RWPE2 (cell line): ENCODE measurements around the gene CAMK2G.

ENCODE experiments used
- ATAC-seq: fragments of 200-7000 bp; cut with Tn5 transposase; 3 replicates; pipeline ENCODE4 v1.9.1; 2021; ENCODE audit warnings: low read depth
- DNase-seq: peaks from one replicate; pipeline ENCODE4 v3.0.0-alpha.2; 2020; ENCODE audit warnings: low spot score
- H3K27ac ChIP-seq: fragments of 450-650 bp; 2 replicates; pipeline ENCODE4 v1.5.1; 2017; ENCODE audit warnings: mild to moderate bottlenecking; ENCODE audit not compliant: poor library complexity, severe bottlenecking
- H3K27me3 ChIP-seq: fragments of 250-450 bp; sonication (Bioruptor Pico); 2 replicates; pipeline ENCODE4 v1.5.1; 2021; ENCODE audit warnings: mild to moderate bottlenecking, moderate library complexity; ENCODE audit not compliant: insufficient read depth, poor library complexity, severe bottlenecking
- H3K36me3 ChIP-seq: fragments of 250-450 bp; sonication (Bioruptor Pico); 2 replicates; pipeline ENCODE4 v1.5.1; 2020; ENCODE audit warnings: low read depth, mild to moderate bottlenecking, moderate library complexity
- H3K4me1 ChIP-seq: fragments of 250-450 bp; sonication (Bioruptor Pico); 2 replicates; pipeline ENCODE4 v1.5.1; 2021; ENCODE audit warnings: mild to moderate bottlenecking, moderate library complexity; ENCODE audit not compliant: insufficient read depth, poor library complexity, severe bottlenecking
- H3K4me3 ChIP-seq: fragments of 250-450 bp; sonication (Bioruptor Pico); 2 replicates; pipeline ENCODE4 v1.5.1; 2021; ENCODE audit warnings: mild to moderate bottlenecking, moderate library complexity; ENCODE audit not compliant: severe bottlenecking
- H3K9me3 ChIP-seq: fragments of 250-450 bp; sonication (Bioruptor Pico); 2 replicates; pipeline ENCODE4 v1.5.1; 2021; ENCODE audit warnings: mild to moderate bottlenecking, moderate library complexity; ENCODE audit not compliant: severe bottlenecking
- CTCF ChIP-seq: fragments of 450-650 bp; IDR thresholded peaks from one replicate; pipeline ENCODE4 v1.5.1; 2017; ENCODE audit warnings: mild to moderate bottlenecking, moderate library complexity; ENCODE audit not compliant: poor library complexity, severe bottlenecking

Gene CAMK2G

GRCh38 chr10:73867871-73868631 is 6.3 kb downstream of the CAMK2G start:
- no peak for ATAC-seq
- Histone ChIP-seq H3K36me3 (peaks cover 34% of the 10 kb centered on the region), H3K27ac (no peak overlapping the region), H3K4me1 (peaks cover 3% of the 10 kb centered on the region), H3K9me3 (no peaks in the 10 kb centered on the region), H3K27me3 (no peaks in the 10 kb centered on the region), H3K4me3 (no peak overlapping the region)
- no peak for TF ChIP-seq CTCF
- DNase-seq, result no peak

- Histone ChIP-seq H3K4me3 (no peak overlapping the region), H3K36me3 (peaks cover 31% of the 10 kb centered on the region), H3K27ac (no peak overlapping the region), H3K4me1 (peaks cover 3% of the 10 kb centered on the region), H3K9me3 (no peaks in the 10 kb centered on the region), H3K27me3 (no peaks in the 10 kb centered on the region)
- no peak for DNase-seq
- no peak for ATAC-seq
- TF ChIP-seq CTCF, result no peak
These were observed 7.1 kb downstream of the CAMK2G start for GRCh38 chr10:73867126-73867807.

GRCh38 chr10:73866621-73867020 is 7.7 kb downstream of the CAMK2G start:
- Histone ChIP-seq H3K9me3 (no peaks in the 10 kb centered on the region), H3K36me3 (peaks cover 25% of the 10 kb centered on the region), H3K27me3 (no peaks in the 10 kb centered on the region), H3K27ac (no peak overlapping the region), H3K4me1 (no peaks in the 10 kb centered on the region), H3K4me3 (no peak overlapping the region)
- TF ChIP-seq CTCF, result no peak
- ATAC-seq (no peak), DNase-seq (no peak)

- H3K36me3 ChIP-seq, result peaks cover 19% of the 10 kb centered on the region
- no peaks in the 10 kb centered on the region for H3K27me3 ChIP-seq
- DNase-seq, result no peak
- ATAC-seq, result no peak; the same call in 2 of the 3 replicates
- no peak for TF ChIP-seq CTCF
- no peak overlapping the region for H3K27ac ChIP-seq
- H3K4me3 ChIP-seq, result no peak overlapping the region
- no peaks in the 10 kb centered on the region for H3K9me3 ChIP-seq
- H3K4me1 ChIP-seq, result no peaks in the 10 kb centered on the region
These were observed 8.6 kb downstream of the CAMK2G start for GRCh38 chr10:73865459-73866442.
